Activated CD4-positive, alpha-beta T cell treated with anti-CD3 and anti-CD28 coated beads for 1 hour (primary cell): Measurements from ENCODE around the gene NLGN1.

Experiments used
- DNase-seq: peaks from one replicate; pipeline ENCODE4 v3.0.0-alpha.2; 2020

NLGN1 gene

GRCh38 chr3:173923204-173923603, 525.7 kb downstream of the NLGN1 start:
- DNase-seq, result no peak

GRCh38 chr3:173930251-173930650, 532.7 kb downstream of the NLGN1 start:
- DNase-seq, result no peak

GRCh38 chr3:173932624-173933023, 535.1 kb downstream of the NLGN1 start:
- no peak for DNase-seq

GRCh38 chr3:173933113-173933512, 535.6 kb downstream of the NLGN1 start:
- no peak for DNase-seq

- no peak for DNase-seq
Measured at GRCh38 chr3:173936316-173936715, 538.8 kb downstream of the NLGN1 start.

- DNase-seq, result no peak
Measured at GRCh38 chr3:173938159-173938558, 540.6 kb downstream of the NLGN1 start.

- no peak for DNase-seq
Measured at GRCh38 chr3:173938616-173939015, 541.1 kb downstream of the NLGN1 start.

GRCh38 chr3:173939331-173939730, 541.8 kb downstream of the NLGN1 start:
- no peak for DNase-seq

- DNase-seq, result no peak
Measured at GRCh38 chr3:173943264-173943663, 545.7 kb downstream of the NLGN1 start.

- DNase-seq, result no peak
Measured at GRCh38 chr3:173945170-173945569, 547.6 kb downstream of the NLGN1 start.

- DNase-seq, result no peak
Measured at GRCh38 chr3:173945806-173946205, 548.3 kb downstream of the NLGN1 start.

GRCh38 chr3:173954647-173955046, 557.1 kb downstream of the NLGN1 start:
- no peak for DNase-seq

GRCh38 chr3:173957646-173958045, 560.1 kb downstream of the NLGN1 start:
- no peak for DNase-seq

- no peak for DNase-seq
Measured at GRCh38 chr3:173958805-173959204, 561.3 kb downstream of the NLGN1 start.

- no peak for DNase-seq
Measured at GRCh38 chr3:173970281-173970680, 572.7 kb downstream of the NLGN1 start.

GRCh38 chr3:173976281-173976680, 578.7 kb downstream of the NLGN1 start:
- no peak for DNase-seq

- no peak for DNase-seq
Measured at GRCh38 chr3:173977747-173978146, 580.2 kb downstream of the NLGN1 start.

GRCh38 chr3:173983343-173983742, 585.8 kb downstream of the NLGN1 start:
- no peak for DNase-seq

GRCh38 chr3:173986861-173987410, 589.4 kb downstream of the NLGN1 start:
- no peak for DNase-seq

GRCh38 chr3:173988909-173989308, 591.4 kb downstream of the NLGN1 start:
- DNase-seq, result no peak

GRCh38 chr3:173992416-173992815, 594.9 kb downstream of the NLGN1 start:
- no peak for DNase-seq

- no peak for DNase-seq
Measured at GRCh38 chr3:173993299-173993698, 595.8 kb downstream of the NLGN1 start.

- no peak for DNase-seq
Measured at GRCh38 chr3:174000675-174001074, 603.1 kb downstream of the NLGN1 start.

GRCh38 chr3:174002543-174002942, 605.0 kb downstream of the NLGN1 start:
- no peak for DNase-seq

GRCh38 chr3:174010907-174011306, 613.4 kb downstream of the NLGN1 start:
- DNase-seq, result no peak

- no peak for DNase-seq
Measured at GRCh38 chr3:174016186-174016585, 618.6 kb downstream of the NLGN1 start.
